ENCODE results near the gene VTI1A.

VTI1A gene

DNA sequence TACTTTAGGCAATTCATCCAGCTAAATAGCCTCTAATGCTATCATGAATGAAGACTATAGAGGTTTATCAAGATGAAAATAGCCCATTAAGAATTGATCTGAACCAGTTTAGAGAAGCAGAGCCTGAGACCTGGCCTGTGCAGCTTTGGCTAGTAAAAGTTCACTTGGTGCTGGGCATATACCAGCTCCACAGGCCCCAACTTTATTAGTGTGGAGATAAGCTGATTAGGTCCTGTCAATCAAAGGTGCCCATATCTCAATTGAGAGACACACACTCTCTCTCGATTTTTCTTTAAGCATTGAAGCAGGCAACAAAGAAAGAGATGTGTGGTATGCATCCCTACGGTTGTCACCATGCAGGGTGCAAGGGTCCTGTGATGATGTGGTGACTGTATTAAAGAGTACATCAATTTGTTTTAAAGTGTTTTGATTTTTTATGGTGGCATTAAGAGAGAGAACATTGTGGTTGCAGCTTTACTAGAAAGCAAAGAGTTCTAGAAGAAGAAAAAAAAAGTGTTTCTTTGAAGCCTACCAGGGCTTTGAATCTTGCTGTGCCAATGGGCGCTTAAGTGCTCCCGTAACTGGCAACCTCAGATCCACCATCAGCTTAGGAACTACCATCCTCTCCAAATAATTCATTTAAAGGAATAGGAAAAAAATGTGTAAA, 111.6 kb downstream of the VTI1A start:
- no peaks in the 10 kb centered on the region for H3K4me1 Mint-ChIP-seq
- peaks cover 1% of the 10 kb centered on the region for H3K36me3 Mint-ChIP-seq
- H3K27me3 Mint-ChIP-seq, result no peaks in the 10 kb centered on the region
- CTCF ChIA-PET, result no interaction called here
- no peaks in the 10 kb centered on the region for H3K9me3 Mint-ChIP-seq
- no peak for DNase-seq
- H3K4me3 Mint-ChIP-seq, result no peak overlapping the region
- H3K27ac Mint-ChIP-seq, result no peak overlapping the region

DNA sequence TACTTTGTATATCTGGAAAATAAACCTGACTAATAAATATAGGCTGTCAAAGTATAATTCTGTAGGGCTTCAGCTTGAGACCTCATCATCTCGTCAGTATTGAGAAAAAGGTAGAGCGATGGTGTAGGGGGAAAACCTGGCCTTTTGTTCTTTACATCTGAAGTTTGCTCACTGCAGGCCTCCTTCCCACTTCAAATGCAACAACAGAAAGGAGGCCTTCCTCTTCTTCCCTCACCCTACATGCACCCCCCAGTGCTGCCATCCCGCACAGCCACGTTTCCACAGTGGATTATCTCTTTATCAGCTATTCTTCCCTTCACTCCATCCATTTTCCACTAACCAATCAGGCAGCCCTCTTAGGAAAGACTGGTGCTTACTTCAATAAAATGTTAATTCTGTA, 112.3 kb downstream of the VTI1A start:
- peaks cover 1% of the 10 kb centered on the region for H3K36me3 Mint-ChIP-seq
- no peaks in the 10 kb centered on the region for H3K27me3 Mint-ChIP-seq

DNA sequence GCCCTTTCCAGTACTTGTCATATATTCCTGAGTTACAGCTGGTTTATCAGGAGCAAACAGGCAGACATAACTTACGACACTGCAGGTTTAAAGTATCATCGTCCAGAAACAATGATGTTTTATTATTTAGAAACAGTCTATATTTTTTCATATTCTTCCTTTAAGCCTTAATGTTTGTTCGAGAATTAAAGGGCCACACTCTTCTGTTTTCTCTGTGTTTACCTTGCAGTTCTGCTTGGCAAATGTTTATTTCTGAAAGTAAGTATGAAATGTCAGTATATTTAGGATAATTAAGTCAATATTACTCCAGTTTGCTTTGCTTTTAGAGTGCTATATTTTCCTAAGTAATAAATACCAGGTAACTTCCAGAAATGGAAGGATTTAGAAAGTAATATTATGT, 115.1 kb downstream of the VTI1A start:
- Mint-ChIP-seq H3K9me3 (no peaks in the 10 kb centered on the region), H3K36me3 (no peaks in the 10 kb centered on the region), H3K27me3 (no peaks in the 10 kb centered on the region), H3K4me3 (no peak overlapping the region), H3K4me1 (no peaks in the 10 kb centered on the region), H3K27ac (no peak overlapping the region)
- no peak for DNase-seq
- CTCF ChIA-PET, result no interaction called here

More for the DNA sequence above, 112.3 kb downstream of the VTI1A start:
- Mint-ChIP-seq H3K4me3 (no peak overlapping the region), H3K9me3 (no peaks in the 10 kb centered on the region), H3K27ac (no peak overlapping the region), H3K4me1 (no peaks in the 10 kb centered on the region)
- CTCF ChIA-PET, result no interaction called here
- no peak for DNase-seq

DNA sequence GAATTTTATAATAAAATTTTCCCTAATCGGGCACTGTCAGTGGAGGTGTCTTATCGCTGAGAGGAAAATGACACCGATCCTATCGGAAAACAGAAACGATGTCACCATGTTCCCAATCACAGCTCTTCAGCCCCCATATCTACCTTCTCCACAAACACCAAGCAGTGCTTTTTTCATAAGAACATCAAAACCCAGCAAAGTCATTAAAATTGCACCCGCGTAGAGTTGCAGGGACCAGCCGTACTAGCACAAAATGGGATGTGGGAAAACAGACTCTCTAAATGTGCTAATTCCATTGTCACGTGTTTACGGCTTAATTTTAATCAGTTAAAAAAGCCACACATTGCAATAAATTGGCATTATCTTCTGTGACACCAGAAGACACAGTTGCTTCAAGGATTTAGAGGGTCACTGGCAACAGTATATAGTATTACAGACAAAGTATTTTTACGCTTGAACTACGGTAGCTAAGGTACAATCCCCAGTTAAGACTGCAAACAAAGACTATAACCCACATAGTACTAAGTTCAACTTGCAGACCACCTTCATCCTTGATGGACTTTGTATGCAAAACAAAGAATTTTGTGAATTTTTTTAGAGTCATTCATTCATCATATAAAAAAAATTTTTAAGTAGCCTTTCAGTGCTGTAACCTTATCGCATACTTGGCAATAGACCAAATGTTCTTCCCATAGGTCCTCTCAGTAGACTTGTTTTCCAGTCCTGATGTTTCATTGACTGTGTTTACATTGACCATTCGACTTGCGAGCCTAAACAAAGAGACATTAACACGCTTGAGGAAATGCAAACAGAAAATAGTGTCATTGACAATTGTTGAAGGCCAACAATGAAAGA, 116.0 kb downstream of the VTI1A start:
- H3K27ac Mint-ChIP-seq, result no peak overlapping the region
- no peaks in the 10 kb centered on the region for H3K4me1 Mint-ChIP-seq
- H3K36me3 Mint-ChIP-seq, result no peaks in the 10 kb centered on the region
- no peaks in the 10 kb centered on the region for H3K9me3 Mint-ChIP-seq
- CTCF ChIA-PET, result no interaction called here
- no peaks in the 10 kb centered on the region for H3K27me3 Mint-ChIP-seq
- H3K4me3 Mint-ChIP-seq, result no peak overlapping the region
- DNase-seq, result no peak

DNA sequence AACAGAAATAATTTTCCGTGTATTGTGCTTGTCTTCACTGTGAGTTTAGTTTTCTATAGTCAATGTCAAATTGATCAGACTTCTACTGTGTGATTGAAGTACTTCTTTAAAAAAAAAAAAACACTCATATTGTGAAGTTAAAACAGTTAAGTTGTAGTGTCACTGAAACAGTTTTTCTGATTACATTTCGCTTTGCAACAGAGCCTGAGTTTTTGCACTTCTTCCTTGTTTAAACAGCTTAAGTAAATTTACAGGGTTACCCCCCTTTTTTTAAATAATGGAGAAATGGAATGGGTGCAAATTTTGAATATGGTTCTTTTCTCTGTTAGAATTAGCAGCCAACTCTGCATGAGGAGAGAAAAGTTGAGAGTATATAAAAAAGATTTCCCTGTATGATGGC, 117.3 kb downstream of the VTI1A start:
- DNase-seq, result no peak
- H3K4me1 Mint-ChIP-seq, result no peaks in the 10 kb centered on the region
- no peaks in the 10 kb centered on the region for H3K36me3 Mint-ChIP-seq
- no peaks in the 10 kb centered on the region for H3K27me3 Mint-ChIP-seq
- CTCF ChIA-PET, result no interaction called here
- H3K9me3 Mint-ChIP-seq, result no peaks in the 10 kb centered on the region
- H3K4me3 Mint-ChIP-seq, result no peak overlapping the region
- H3K27ac Mint-ChIP-seq, result no peak overlapping the region

DNA sequence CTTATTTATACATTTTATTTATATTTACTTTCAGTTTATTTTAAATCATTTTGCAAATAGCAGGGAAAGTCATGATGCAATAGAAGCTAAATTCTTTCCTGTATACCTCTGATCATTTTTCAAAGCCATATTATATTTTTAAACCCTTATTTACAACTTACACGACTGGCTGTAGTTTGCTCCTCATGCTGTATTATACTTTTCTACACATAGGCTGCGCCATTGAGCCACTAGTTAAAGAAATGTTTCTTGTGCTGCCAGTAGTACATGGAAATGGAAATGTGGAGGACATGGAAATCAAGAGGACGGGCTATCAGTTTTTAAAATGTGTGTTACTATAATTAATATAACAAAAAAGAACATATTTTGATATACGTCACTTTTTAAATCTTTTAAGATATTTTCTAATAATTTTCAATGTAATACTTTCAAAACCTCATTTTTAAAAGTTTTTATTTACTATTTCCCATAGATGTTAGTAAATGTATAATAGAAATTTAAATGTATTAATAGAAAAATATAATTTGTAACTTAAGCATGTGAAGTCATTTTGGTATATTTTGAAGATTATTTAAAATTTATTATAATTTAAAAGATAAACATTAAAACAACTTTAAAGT, 118.5 kb downstream of the VTI1A start:
- no peak overlapping the region for H3K4me3 Mint-ChIP-seq
- CTCF ChIA-PET, result no interaction called here
- DNase-seq, result peak; percentile 24
- H3K27me3 Mint-ChIP-seq, result no peaks in the 10 kb centered on the region
- H3K36me3 Mint-ChIP-seq, result no peaks in the 10 kb centered on the region
- no peaks in the 10 kb centered on the region for H3K4me1 Mint-ChIP-seq
- H3K9me3 Mint-ChIP-seq, result no peaks in the 10 kb centered on the region
- no peak overlapping the region for H3K27ac Mint-ChIP-seq

DNA sequence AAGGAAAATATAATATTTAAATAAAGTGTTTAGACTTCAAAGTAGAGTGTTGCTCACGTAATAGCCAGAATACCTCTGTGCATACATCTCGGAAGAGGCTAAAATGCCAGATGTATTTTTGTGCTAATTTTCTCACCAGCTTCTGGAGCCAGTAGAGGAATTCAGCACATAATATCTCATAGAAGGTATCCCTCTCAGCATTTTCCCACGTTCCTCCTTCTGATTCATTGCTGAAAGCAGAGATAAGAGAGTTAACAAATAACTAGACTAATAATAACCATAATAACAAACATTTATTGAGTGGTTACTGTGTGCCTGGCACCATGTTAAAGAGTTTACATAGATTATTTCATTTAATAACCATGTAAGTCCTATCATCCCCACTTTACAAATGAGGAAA, 123.6 kb downstream of the VTI1A start:
- CTCF ChIA-PET, result no interaction called here
- no peaks in the 10 kb centered on the region for H3K4me1 Mint-ChIP-seq
- H3K27me3 Mint-ChIP-seq, result no peaks in the 10 kb centered on the region
- H3K27ac Mint-ChIP-seq, result no peak overlapping the region
- H3K9me3 Mint-ChIP-seq, result no peaks in the 10 kb centered on the region
- H3K4me3 Mint-ChIP-seq, result no peak overlapping the region
- no peaks in the 10 kb centered on the region for H3K36me3 Mint-ChIP-seq
- DNase-seq, result no peak

DNA sequence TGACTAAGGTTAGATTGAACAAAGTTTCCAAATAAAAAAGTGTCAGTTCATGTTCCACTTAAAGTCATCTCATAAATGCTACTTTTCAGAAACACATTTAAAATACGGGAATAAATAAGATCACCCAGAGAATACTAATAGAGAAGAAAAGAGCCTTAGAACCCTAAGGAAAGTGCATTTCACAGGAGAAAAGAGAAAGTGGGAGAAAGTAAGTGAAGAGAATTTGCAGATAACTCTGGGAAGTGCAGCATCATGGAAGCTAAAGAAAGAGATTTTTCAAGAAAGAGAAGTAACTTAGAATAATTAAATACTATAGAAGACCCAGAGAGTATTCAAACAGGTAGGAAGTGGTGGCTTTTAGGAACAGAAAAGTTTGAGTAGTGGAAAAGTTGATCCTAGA, 132.6 kb downstream of the VTI1A start:
- H3K4me3 Mint-ChIP-seq, result no peak overlapping the region
- no peak overlapping the region for H3K27ac Mint-ChIP-seq
- no peak for DNase-seq
- H3K36me3 Mint-ChIP-seq, result no peaks in the 10 kb centered on the region
- no peaks in the 10 kb centered on the region for H3K4me1 Mint-ChIP-seq
- CTCF ChIA-PET, result no interaction called here
- H3K9me3 Mint-ChIP-seq, result no peaks in the 10 kb centered on the region
- no peaks in the 10 kb centered on the region for H3K27me3 Mint-ChIP-seq

DNA sequence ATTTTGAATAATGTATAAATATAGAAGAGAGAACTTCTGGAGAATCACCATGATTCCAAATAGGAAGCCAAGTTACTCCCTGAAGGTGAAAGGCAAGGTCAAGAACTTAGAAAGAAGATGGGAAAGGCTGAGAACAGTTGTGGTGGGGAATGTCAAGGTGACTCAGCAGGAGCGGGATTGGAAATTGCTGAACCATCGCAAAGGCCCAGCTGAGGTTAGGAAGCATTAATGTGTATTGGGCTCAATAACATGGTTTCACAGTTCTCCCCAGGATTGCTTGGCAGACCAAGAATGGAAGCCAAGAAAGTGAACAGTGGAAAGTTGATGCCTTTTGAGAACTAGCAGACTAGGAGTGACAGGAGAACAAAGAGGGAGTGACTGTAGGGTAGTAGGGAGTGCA, 133.3 kb downstream of the VTI1A start:
- Mint-ChIP-seq H3K4me3 (no peak overlapping the region), H3K9me3 (no peaks in the 10 kb centered on the region), H3K4me1 (no peaks in the 10 kb centered on the region), H3K27me3 (no peaks in the 10 kb centered on the region), H3K36me3 (no peaks in the 10 kb centered on the region), H3K27ac (no peak overlapping the region)
- DNase-seq, result no peak
- CTCF ChIA-PET, result no interaction called here

DNA sequence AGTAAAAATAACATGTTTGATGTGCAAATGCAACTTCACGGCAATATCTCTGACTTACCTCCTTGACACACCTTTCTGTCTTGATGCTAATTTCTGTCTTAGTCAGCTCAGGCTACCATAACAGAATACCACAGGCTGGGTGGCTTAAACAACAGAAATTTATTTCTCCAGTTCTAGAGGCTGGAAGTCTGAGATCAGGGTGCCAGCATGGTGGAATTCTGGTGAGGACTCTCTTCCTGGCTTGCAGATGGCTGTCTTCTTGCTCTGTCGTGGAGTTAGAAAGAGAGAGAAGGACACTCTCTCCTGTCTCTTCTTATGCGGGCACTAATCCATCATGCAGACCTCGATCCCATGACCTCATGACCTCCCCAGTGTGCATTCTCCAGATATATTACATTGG, 134.9 kb downstream of the VTI1A start:
- no peaks in the 10 kb centered on the region for H3K4me1 Mint-ChIP-seq
- H3K27me3 Mint-ChIP-seq, result no peaks in the 10 kb centered on the region
- no peaks in the 10 kb centered on the region for H3K9me3 Mint-ChIP-seq
- H3K36me3 Mint-ChIP-seq, result no peaks in the 10 kb centered on the region
- no peak overlapping the region for H3K27ac Mint-ChIP-seq
- no peak overlapping the region for H3K4me3 Mint-ChIP-seq
- DNase-seq, result no peak
- CTCF ChIA-PET, result no interaction called here

DNA sequence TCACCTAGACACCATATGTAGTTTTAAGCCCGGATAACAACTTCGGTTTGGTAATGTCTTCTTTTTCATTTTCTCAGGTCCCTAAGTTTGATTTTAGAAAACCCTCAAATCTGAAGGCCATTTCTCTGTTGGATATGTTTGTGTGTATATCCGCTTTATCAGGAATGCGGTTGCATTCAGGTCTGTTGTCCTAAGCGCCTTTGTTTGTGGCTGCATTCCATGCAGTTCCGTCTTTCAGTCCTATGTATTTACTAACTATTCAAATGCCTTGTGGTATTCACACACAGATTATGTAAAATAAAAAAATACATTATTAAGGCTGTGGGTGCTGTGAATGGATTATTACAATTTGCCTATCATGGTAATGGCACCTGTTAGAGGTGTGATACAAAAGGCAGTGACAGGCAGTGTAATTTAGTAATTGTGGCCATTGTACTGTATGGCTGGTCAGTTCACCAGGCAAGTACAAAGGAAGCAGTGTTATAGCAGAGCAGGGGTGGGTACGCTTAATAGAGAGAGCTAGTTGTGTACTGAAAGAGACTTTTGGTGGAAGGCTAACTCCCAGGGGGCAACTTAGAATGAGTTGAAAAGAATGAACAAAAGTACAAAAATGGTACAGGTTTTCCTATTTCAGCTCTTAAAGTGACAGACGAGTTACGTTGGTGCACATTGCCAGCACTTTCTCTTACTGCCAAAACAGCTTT, 136.4 kb downstream of the VTI1A start:
- Mint-ChIP-seq H3K4me1 (no peaks in the 10 kb centered on the region), H3K36me3 (no peaks in the 10 kb centered on the region), H3K9me3 (no peaks in the 10 kb centered on the region), H3K27ac (no peak overlapping the region), H3K27me3 (no peaks in the 10 kb centered on the region), H3K4me3 (no peak overlapping the region)
- CTCF ChIA-PET, result interaction anchor here (1.2 kb wide), 1 partner anchor 9 kb away, joined by 3 read pairs; no protein-coding TSS in a partner anchor
- no peak for DNase-seq

DNA sequence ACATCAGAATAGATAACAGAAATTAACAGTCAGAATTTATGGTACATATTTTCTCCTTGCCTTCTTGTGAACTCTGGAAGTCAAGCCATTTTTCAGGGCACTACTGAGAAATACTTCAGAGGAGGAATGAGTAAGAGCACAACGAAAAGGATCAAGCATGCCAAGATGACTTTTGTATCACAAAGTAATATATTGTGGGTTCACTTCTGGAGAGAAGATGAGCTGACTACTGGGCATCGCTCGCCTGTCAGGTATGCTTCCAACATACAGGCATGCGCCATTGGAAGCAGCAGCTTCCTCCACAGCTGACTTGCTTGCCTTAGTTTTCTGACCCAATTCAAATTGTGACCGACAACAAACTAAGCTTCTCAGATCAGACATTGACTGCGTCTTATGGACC, 137.3 kb downstream of the VTI1A start:
- no peak for DNase-seq
- Mint-ChIP-seq H3K27ac (no peak overlapping the region), H3K9me3 (no peaks in the 10 kb centered on the region), H3K36me3 (no peaks in the 10 kb centered on the region), H3K27me3 (no peaks in the 10 kb centered on the region), H3K4me3 (no peak overlapping the region), H3K4me1 (no peaks in the 10 kb centered on the region)
- CTCF ChIA-PET, result no interaction called here

DNA sequence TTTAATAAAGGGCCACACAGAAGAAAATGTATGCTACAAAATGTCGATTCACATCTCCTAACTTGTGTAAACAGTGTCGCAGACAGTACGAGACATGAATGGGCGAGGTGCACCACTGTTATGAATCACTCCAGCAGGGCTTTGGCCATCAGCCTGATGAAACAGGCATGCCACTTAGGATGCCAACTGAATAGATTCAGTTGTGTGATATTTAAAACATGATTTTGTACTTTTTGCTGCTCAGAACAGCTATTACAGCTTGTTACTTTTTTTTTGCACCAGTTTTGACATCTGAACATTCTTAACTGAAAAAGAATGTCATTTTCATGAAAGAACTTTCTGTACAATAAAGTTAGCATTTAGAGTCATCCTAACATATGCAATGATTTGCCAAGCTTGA, 138.1 kb downstream of the VTI1A start:
- Mint-ChIP-seq H3K27me3 (no peaks in the 10 kb centered on the region), H3K4me1 (no peaks in the 10 kb centered on the region), H3K4me3 (no peak overlapping the region), H3K27ac (no peak overlapping the region), H3K36me3 (no peaks in the 10 kb centered on the region), H3K9me3 (no peaks in the 10 kb centered on the region)
- no peak for DNase-seq
- CTCF ChIA-PET, result interaction anchor here (0.6 kb wide), 1 partner anchor 77 kb away, joined by 3 read pairs; no protein-coding TSS in a partner anchor

DNA sequence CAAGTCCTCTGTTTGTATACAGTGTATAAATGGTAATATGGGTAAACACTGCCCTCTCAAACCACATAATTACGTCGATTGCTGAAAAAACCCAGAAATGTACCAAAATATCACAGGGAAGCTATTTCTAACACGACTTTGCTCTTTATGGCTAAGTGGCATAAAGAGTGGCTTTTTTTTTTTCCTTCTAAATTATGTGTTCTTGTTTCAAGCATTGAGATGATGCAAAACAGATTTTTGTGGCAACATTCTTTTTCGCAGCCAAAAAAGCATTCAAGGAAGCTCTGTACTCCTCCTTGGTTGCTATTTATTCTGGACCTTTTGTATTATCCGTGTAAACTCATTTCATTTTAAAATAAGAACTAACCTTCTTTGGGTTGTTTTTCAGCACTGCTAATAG, 138.9 kb downstream of the VTI1A start:
- Mint-ChIP-seq H3K36me3 (no peaks in the 10 kb centered on the region), H3K4me1 (no peaks in the 10 kb centered on the region), H3K9me3 (no peaks in the 10 kb centered on the region), H3K4me3 (no peak overlapping the region), H3K27me3 (no peaks in the 10 kb centered on the region), H3K27ac (no peak overlapping the region)
- CTCF ChIA-PET, result no interaction called here
- DNase-seq, result no peak
